Muscle of arm (tissue), 12 donors: ENCODE measurements around the gene TFG. TPM values are rescaled to one million over a fixed set of nuclear protein-coding genes. Genes with fewer than 3 reads are reported as not detected.
A peak's percentile ranks its signal among the peaks of the same experiment; 100 is the strongest.

Experiments
- DNase-seq: peaks from one replicate; pipeline ENCODE4 v3.0.0-alpha.2; 2013
- polyA plus RNA-seq, 12 donors: library from polyadenylated mRNA; unstranded; fragments of 120-200 nt; gene quantifications; one replicate each; pipeline ENCODE4 v1.2.1, GENCODE V29; 2013; ENCODE audit not compliant: insufficient read length in 12 of 12

The TFG gene
- polyA plus RNA-seq, 12 donors = 79.4 to 140 (median 99.7) TPM; not detected in 1

DNA sequence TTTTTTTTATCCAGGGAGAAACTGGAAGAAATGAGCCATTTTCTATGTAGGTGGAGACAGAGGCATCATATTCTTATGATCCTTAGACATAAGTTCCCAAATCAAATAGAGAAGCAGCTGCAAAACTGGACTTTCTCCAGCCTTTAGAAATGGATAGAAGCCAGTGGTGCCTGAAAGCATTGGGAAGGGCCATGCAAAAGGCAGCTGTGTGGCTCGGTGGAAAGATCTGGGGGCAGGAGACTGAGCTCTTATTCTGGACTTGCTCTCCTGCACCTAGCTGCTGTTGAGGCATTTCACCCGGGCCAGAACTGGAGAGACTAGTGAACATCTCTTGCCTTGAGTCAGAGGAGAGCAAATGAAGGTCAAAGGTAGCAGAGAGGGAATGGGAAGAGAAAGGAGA lies 73.1 kb downstream of the TFG start:
- peak; percentile 78 for DNase-seq

DNA sequence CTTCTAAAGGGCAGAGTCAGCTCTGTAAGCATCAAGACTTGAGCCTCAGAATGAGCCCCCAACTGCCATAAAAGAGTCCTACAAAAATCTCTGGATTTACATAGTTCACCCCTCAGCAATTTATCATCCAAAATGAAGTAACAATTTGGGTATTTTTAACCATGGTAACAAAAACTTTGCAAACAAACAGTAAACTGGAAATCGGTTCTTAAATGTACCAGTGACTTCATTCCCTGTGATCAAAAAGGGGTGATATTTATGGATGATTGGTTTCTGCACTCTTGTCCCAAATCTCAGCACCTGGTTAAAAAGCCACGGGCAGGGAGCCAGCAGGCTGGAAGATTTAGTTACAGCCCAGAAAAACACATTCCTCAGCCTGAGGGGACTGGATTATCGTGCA lies 73.6 kb downstream of the TFG start:
- DNase-seq = peak; percentile 75

DNA sequence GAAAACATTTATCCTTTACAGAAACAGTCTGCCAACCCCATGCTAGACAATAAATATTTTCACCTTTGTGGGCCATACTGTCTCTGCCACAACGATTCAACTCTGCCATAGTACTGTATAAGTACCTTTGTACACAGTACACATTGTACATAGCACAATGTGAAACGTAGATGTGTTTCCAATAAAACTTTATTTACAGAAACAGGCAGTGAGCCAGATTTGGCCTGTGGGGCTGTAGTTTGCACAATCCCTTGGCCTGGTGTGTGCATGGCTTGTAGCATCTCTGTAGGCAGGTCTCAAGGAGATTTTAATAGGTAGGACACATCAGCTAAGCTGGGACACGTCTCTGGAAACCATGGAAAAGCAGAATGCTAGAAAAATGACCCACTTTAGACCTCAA lies 74.3 kb downstream of the TFG start:
- no peak for DNase-seq

DNA sequence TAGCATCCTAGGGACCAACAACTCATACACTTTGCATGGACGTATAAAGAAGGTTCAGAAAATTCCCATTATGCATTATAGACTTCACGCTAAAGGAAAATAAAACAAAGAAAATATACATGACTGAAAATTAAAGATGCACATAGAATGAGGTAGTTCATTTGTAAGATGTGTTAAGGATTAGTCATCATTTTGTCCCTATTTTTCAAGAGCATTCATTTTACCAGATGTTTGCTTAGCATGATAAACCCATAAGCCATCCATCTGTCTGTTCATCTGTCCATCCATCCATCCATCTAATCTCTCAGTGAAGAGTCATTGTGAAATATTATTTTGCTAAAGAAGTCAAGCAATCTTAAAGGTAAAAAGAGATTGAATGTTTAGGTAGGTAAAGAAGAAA lies 80.3 kb downstream of the TFG start:
- no peak for DNase-seq

DNA sequence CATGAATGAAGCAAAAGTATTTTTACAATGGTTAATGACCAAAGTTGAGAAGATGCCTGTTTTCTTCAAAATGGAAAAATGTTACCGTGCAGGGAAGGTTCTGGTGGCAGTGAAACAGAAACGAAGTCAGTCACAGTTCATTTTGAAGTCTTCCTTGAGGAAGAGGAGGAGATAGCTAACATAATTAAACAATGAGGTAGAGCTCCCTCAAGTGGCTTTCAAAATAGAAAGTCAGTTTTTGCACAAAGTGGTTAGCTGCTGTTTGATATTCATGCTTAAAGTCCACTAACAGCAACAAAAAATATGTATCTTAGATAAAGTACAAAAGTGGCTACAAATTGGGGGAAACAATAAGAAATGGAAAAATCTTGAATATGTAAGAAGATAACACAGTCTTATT lies 87.3 kb downstream of the TFG start:
- no peak for DNase-seq

DNA sequence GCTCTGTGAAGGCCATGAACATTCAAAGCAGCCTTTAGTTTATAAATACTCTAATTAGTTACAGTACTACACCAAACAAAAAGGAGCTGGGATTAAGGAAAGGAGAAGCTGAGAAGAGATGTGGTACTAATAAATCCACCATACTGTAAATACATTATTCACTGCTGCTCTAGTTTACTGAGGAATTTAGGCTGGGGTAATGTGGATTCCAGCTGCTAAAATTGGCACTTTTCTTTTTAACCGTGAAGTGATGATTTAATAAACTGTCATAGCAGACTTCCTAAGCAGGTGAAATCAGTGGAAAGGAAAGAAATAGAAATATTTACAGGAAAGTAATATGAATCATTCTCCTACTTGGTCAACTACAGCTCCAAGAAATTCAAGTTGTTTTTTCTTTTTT lies 88.7 kb downstream of the TFG start:
- DNase-seq = peak; percentile 65

Other genes with a start within 250 kb of the TFG start
- 10 to 100 TPM in 11 of 12 donors, not detected in 1; 14.1 to 50.3 (median 20.5) TPM for gene TMEM45A, start 216.9 kb upstream of the TFG start, polyA plus RNA-seq
- 1 to 10 TPM in 1 of 12 donors, under 1 TPM in 1, not detected in 10; 0.21 to 6.7 TPM for gene ADGRG7, start 99.9 kb upstream of the TFG start, polyA plus RNA-seq